ENCODE measurements around the gene ZNRF2.
"Not testable (repeated sequence)": the region's sequence is repeated elsewhere in the genome, so short reads cannot be mapped to it uniquely, and the experiment has no call there.

Gene ZNRF2

GRCh38 chr7:30252885-30253795 lies 31.3 kb upstream of the ZNRF2 start:
- DNase-seq (ENCODE audit: insufficient read length, low spot score) (peak; percentile 86), FAIRE-seq (peak; percentile 76)
- TF ChIP-seq POLR2A (IDR thresholded peaks at IDR 0.05; ENCODE audit: low read depth, low read length): no peak

- no peak for FAIRE-seq
- no peak for DNase-seq (ENCODE audit: insufficient read length, low spot score)
- no peak for TF ChIP-seq POLR2A (IDR thresholded peaks at IDR 0.05; ENCODE audit: low read depth, low read length)
These were observed 30.6 kb upstream of the ZNRF2 start for GRCh38 chr7:30253796-30254165.

- DNase-seq (ENCODE audit: insufficient read length, low spot score): no peak
- TF ChIP-seq POLR2A (IDR thresholded peaks at IDR 0.05; ENCODE audit: low read depth, low read length): no peak
- FAIRE-seq: no peak
These were observed 30.1 kb upstream of the ZNRF2 start for GRCh38 chr7:30254248-30254647.

GRCh38 chr7:30254717-30255063 lies 29.7 kb upstream of the ZNRF2 start:
- DNase-seq (ENCODE audit: insufficient read length, low spot score): no peak
- no peak for FAIRE-seq
- TF ChIP-seq POLR2A (IDR thresholded peaks at IDR 0.05; ENCODE audit: low read depth, low read length): no peak

GRCh38 chr7:30255064-30255769 lies 29.2 kb upstream of the ZNRF2 start:
- no peak for DNase-seq (ENCODE audit: insufficient read length, low spot score)
- no peak for TF ChIP-seq POLR2A (IDR thresholded peaks at IDR 0.05; ENCODE audit: low read depth, low read length)
- no peak for FAIRE-seq

GRCh38 chr7:30256349-30256858 lies 28.0 kb upstream of the ZNRF2 start:
- FAIRE-seq: no peak
- TF ChIP-seq POLR2A (IDR thresholded peaks at IDR 0.05; ENCODE audit: low read depth, low read length): no peak
- DNase-seq (ENCODE audit: insufficient read length, low spot score): no peak

GRCh38 chr7:30260246-30260768 lies 24.1 kb upstream of the ZNRF2 start:
- no peak for TF ChIP-seq POLR2A (IDR thresholded peaks at IDR 0.05; ENCODE audit: low read depth, low read length)
- no peak for FAIRE-seq

GRCh38 chr7:30263090-30263710 lies 21.2 kb upstream of the ZNRF2 start:
- TF ChIP-seq POLR2A (IDR thresholded peaks at IDR 0.05; ENCODE audit: low read depth, low read length): no peak
- FAIRE-seq (no peak), DNase-seq (ENCODE audit: insufficient read length, low spot score) (no peak)

More at GRCh38 chr7:30260246-30260768, 24.1 kb upstream of the ZNRF2 start:
- DNase-seq (ENCODE audit: insufficient read length, low spot score): no peak

- TF ChIP-seq POLR2A (IDR thresholded peaks at IDR 0.05; ENCODE audit: low read depth, low read length): no peak
- DNase-seq (ENCODE audit: insufficient read length, low spot score): no peak
- no peak for FAIRE-seq
These were observed 20.3 kb upstream of the ZNRF2 start for GRCh38 chr7:30264052-30264451.

GRCh38 chr7:30265189-30265588 lies 19.2 kb upstream of the ZNRF2 start:
- not testable (repeated sequence) for FAIRE-seq; DNase-seq (ENCODE audit: insufficient read length, low spot score)

GRCh38 chr7:30266686-30267085 lies 17.7 kb upstream of the ZNRF2 start:
- TF ChIP-seq POLR2A (IDR thresholded peaks at IDR 0.05; ENCODE audit: low read depth, low read length): no peak
- FAIRE-seq (no peak), DNase-seq (ENCODE audit: insufficient read length, low spot score) (no peak)

GRCh38 chr7:30268586-30268985 lies 15.8 kb upstream of the ZNRF2 start:
- DNase-seq (ENCODE audit: insufficient read length, low spot score) (no peak), FAIRE-seq (no peak)
- TF ChIP-seq POLR2A (IDR thresholded peaks at IDR 0.05; ENCODE audit: low read depth, low read length): no peak

GRCh38 chr7:30269490-30269889 lies 14.9 kb upstream of the ZNRF2 start:
- no peak for TF ChIP-seq POLR2A (IDR thresholded peaks at IDR 0.05; ENCODE audit: low read depth, low read length)
- FAIRE-seq: no peak
- no peak for DNase-seq (ENCODE audit: insufficient read length, low spot score)

GRCh38 chr7:30270921-30271320 lies 13.5 kb upstream of the ZNRF2 start:
- no peak for FAIRE-seq
- TF ChIP-seq POLR2A (IDR thresholded peaks at IDR 0.05; ENCODE audit: low read depth, low read length): no peak
- no peak for DNase-seq (ENCODE audit: insufficient read length, low spot score)

Data from H54 (cell line).